ENCODE results near the gene SCN1A. TPM values are rescaled to one million over a fixed set of nuclear protein-coding genes. Genes with fewer than 3 reads are reported as not detected.
A peak's percentile ranks its signal among the peaks of the same experiment; 100 is the strongest.

SCN1A gene
- total and polyA plus RNA-seq, 2 of the 4 experiments (the other 2 are of a cell fraction), result under 0.01 TPM; not detected in 1

- H3K27me3 ChIP-seq (ENCODE audit: control insufficient read depth, insufficient read depth, low read length), result no peaks in the 10 kb centered on the region
- peak overlapping the region; percentile 73 for H2AK9ac ChIP-seq (replicated peaks; ENCODE audit: low read depth, low read length, poor library complexity)
- H3K4me3 ChIP-seq (ENCODE audit: insufficient read depth, low read depth, low read length), result peak overlapping the region; percentile 64
- no peak overlapping the region for H4K91ac ChIP-seq (ENCODE audit: insufficient read depth, low read depth, low read length)
- H3K4ac ChIP-seq (ENCODE audit: low read depth, low read length), result peak overlapping the region; percentile 52; the same call in 1 of the 2 replicates
- no peaks in the 10 kb centered on the region for H3K9me3 ChIP-seq (ENCODE audit: control insufficient read depth, insufficient read depth, low read length)
- ATAC-seq (ENCODE audit: low read depth) (peak; percentile 63), DNase-seq (no peak)
- H3K23ac ChIP-seq (ENCODE audit: low read depth, low read length), result 0 out of 2 replicates have a peak overlapping the region, but pooled peaks have one; percentile 31
- peak overlapping the region; percentile 90 for H2AFZ ChIP-seq (replicated peaks; ENCODE audit: low read length, poor library complexity)
- H3K9ac ChIP-seq (ENCODE audit: low read depth, low read length), result peak overlapping the region; percentile 84
- no peak overlapping the region for H4K5ac ChIP-seq (ENCODE audit: low read depth, low read length)
- in situ Hi-C loops (cut with MboI; ENCODE audit: low sequenced_read_pairs), result loop anchor here (25.0 kb wide), 1 partner anchor 459 kb away; no protein-coding TSS in a partner anchor
- intact Hi-C loops (cut with micrococcal nuclease), result loop anchor here (5.0 kb wide), 1 partner anchor 469 kb away; no protein-coding TSS in a partner anchor
- H2BK15ac ChIP-seq (ENCODE audit: low read depth, low read length), result no peak overlapping the region
- H2BK5ac ChIP-seq (ENCODE audit: low read depth, low read length, poor library complexity, severe bottlenecking), result peak overlapping the region; percentile 14
- H3K56ac ChIP-seq (ENCODE audit: extremely low read depth, insufficient read depth, low read length), result peak overlapping the region; percentile 62; the same call in 1 of the 2 replicates
- 1% methylated on average over 12 of the region's 24 CpGs; no CpG with 5 or more reads in 1 of the 2 experiments for whole genome bisulfite sequencing, 2 experiments (ENCODE audit: extremely low coverage in 2 of 2, insufficient read length in 1 of 2)
- no peak overlapping the region for H2AK5ac ChIP-seq (ENCODE audit: low read depth, low read length)
- H3K79me1 ChIP-seq (ENCODE audit: low read depth in 1 of 2, low read length in 2 of 2), result peaks cover 18 to 28% of the 10 kb centered on the region in 2 experiments
- no peaks in the 10 kb centered on the region for H3K4me1 ChIP-seq (ENCODE audit: control insufficient read depth, insufficient read depth, low read length)
- peak overlapping the region; percentile 87 for H3K4me2 ChIP-seq (ENCODE audit: low read depth, low read length)
- dilution Hi-C loops (cut with HindIII; ENCODE audit: low sequenced_read_pairs, unreplicated experiment), result no loop called here
- no peak overlapping the region for H3K18ac ChIP-seq (ENCODE audit: low read depth, low read length)
- no peak overlapping the region for H2BK120ac ChIP-seq (ENCODE audit: low read depth, low read length)
- peaks cover 5% of the 10 kb centered on the region for H3K9me1 ChIP-seq (ENCODE audit: insufficient read depth, low read length)
- no peak overlapping the region for H2BK20ac ChIP-seq (ENCODE audit: low read depth, low read length)
- no peak overlapping the region for H4K8ac ChIP-seq (ENCODE audit: low read depth in 2 of 2, low read length in 2 of 2)
- H3K36me3 ChIP-seq (ENCODE audit: control insufficient read depth, insufficient read depth, low read length), result no peaks in the 10 kb centered on the region
- POLR2A ChIA-PET (ENCODE audit: unreplicated experiment), result interaction anchor here (0.6 kb wide), 1 partner anchor 177 kb away, joined by 7 read pairs; no protein-coding TSS in a partner anchor
- H4K20me1 ChIP-seq (ENCODE audit: insufficient read depth, low read length), result peaks cover 3% of the 10 kb centered on the region
- no peak overlapping the region for H3K14ac ChIP-seq (replicated peaks; ENCODE audit: low read depth, low read length)
- CTCF ChIA-PET, result interaction anchor here (0.7 to 0.8 kb wide), 4 partner anchors 8 to 592 kb away, joined by 3 to 7 read pairs (median 4); partner anchors contain the start of gene SCN1A
- TF ChIP-seq FOS (IDR thresholded peaks at IDR 0.05; ENCODE audit: low read depth, low read length) (no peak), MXI1 (IDR thresholded peaks at IDR 0.05; ENCODE audit: borderline replicate concordance, low read depth, low read length) (0 out of 2 replicates have a peak, but pooled peaks have one; percentile 4), RAD21 (IDR thresholded peaks at IDR 0.05; ENCODE audit: low read length) (no peak), SMC3 (IDR thresholded peaks at IDR 0.05; ENCODE audit: low read depth, low read length) (no peak), RCOR1 (IDR thresholded peaks at IDR 0.05; ENCODE audit: insufficient replicate concordance, low read length) (no peak), RFX5 (IDR thresholded peaks at IDR 0.05; ENCODE audit: low read depth, low read length) (no peak)
- TF ChIP-seq, protein P1, sequence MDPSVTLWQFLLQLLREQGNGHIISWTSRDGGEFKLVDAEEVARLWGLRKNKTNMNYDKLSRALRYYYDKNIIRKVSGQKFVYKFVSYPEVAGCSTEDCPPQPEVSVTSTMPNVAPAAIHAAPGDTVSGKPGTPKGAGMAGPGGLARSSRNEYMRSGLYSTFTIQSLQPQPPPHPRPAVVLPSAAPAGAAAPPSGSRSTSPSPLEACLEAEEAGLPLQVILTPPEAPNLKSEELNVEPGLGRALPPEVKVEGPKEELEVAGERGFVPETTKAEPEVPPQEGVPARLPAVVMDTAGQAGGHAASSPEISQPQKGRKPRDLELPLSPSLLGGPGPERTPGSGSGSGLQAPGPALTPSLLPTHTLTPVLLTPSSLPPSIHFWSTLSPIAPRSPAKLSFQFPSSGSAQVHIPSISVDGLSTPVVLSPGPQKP (IDR thresholded peaks at IDR 0.05; ENCODE audit: borderline replicate concordance, low read depth, low read length), result no peak
- H3K27ac ChIP-seq (ENCODE audit: insufficient read depth, low read length), result peak overlapping the region; percentile 45
- BruUV-seq (replicated peaks), result no TSS peak
Measured at GRCh38 chr2:165953306-165953654, 174.5 kb downstream of the SCN1A start.
